Activated effector memory CD4-positive, alpha-beta T cell treated with Interleukin-2 at 50 U/mL for 16 hours (primary cell): ENCODE measurements around the gene UCN.
A peak's percentile ranks its signal among the peaks of the same experiment; 100 is the strongest.
"Not testable (repeated sequence)": the region's sequence is repeated elsewhere in the genome, so short reads cannot be mapped to it uniquely, and the experiment has no call there.

ENCODE experiments used
- DNase-seq: peaks from one replicate; pipeline ENCODE4 v3.0.0-alpha.2; 2020

Gene UCN

DNA sequence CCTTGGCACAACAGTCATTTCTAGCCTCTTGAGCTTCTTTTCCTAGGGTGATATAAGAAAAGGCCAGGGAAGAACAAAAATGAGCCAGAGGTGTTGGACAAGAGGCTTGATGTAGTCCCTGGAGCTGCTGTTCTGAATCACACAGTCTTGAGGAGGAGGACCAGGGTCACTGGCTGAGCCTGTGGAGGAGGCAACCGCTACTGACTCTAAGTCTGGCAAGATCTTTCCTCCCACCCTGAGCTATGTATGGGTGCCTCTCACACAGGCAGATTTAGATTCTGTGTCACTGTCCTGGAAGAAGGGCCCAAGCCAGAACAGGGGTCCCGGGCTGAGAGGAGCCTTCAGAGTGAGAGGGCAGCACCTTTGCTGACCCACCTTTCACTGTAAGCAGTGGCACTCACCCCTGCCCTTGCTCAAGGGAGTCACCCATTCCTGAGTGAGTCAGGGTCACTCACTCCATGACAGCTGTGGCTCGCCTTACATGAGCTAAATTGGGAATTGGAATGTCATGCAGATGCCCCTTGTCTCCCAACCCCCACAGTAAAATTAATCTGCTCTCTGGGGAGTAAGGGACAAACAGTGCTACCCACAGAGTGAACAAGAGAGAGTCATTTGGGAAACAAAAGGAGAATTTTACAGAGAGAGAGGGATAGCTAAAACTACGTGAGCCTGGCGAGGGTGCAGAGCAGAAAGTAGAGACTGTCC, 26.2 kb downstream of the UCN start, which contains the start of gene TRIM54:
TSS of gene TRIM54 (plus strand) at position 575 of the 705 bp plus-strand sequence. CDS start 303 bp downstream, outside the sequence.
- no peak for DNase-seq

- no peak for DNase-seq
Observed at GRCh38 chr2:27281442-27281841, 26.8 kb downstream of the UCN start.

GRCh38 chr2:27280826-27281225, 27.4 kb downstream of the UCN start:
- DNase-seq = no peak

DNA sequence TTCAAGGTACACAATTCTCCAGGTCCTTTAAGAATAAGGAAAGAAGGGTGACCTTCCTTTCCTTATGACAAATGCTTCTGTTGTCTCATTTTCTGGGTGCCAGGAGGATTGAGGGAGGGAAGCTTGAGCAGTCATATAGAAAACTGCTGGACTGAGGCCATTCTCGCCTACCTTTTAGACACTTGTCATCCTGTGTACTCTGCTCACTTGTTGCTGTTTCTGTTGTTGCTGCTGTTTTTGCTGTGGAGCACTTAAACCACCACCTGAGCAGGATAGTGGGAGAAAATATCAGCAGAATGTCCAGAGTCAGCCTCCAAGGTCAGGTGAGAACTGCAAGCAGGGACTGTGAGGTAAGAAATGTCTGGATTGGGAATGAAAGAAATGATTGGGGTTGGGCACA, 30.2 kb downstream of the UCN start:
- DNase-seq = no peak

- DNase-seq = no peak
Observed at GRCh38 chr2:27275211-27276150, 32.8 kb downstream of the UCN start, which contains the start of gene DNAJC5G. Gene DNAJC5G (plus strand): TSS chr2:27275433. CDS start chr2:27276729, 1,296 bp downstream.

- DNase-seq = not testable (repeated sequence)
Observed at GRCh38 chr2:27272537-27273522, 35.4 kb downstream of the UCN start.

DNA sequence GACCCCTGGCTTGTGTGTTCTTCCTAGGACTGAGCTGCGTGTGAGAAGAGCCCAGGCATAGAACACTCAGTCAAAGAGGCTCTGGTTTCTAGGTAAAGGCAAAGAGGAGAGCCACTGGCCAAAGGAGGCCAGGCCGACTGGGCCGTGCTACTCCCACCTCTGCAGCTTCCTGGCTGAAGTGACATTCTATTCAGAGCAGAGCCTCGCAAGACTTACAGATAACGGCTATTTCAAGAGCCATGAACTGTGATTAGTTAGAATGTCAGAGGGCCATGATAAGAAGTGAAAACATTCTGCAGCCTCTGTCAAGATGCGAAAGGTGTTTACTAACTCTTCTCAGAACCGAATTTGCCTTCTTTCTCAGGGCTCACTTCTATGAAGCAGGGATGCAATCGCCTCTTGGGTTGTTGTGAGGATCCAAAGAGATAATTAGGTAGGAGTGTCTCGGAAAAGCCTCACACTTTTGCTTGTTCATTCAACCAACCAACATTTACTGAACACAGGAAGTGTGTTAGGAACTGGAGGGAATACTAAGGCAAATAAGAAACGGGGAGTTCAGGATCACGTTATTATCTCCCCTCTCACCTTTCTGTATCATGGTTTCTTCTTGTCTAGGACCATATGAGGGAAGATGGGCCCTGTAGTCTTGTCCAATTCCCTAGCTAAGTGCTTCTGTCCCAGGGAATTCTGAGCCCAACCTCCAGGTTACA, 36.5 kb downstream of the UCN start:
- no peak for DNase-seq

- no peak for DNase-seq
Observed at GRCh38 chr2:27270670-27271069, 37.6 kb downstream of the UCN start.

DNA sequence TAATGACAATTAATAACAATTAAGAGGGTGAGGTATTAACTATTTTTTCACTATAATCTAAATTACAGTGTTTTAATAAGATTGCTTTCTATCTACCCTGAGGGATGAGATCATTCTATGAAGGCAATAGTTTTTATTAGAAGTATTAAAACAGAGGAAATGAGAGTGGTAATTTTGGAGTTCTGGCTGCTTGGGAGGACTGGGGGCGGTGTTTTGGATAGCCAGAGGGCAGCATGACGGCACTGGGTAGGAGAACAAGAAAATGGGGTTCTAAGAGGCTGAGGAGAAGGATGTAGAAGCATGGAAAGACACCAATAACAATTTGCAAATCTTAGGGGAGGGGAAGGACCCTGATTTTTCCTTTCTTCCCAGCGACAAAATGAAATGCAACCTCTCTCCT, 38.1 kb downstream of the UCN start:
- no peak for DNase-seq

DNA sequence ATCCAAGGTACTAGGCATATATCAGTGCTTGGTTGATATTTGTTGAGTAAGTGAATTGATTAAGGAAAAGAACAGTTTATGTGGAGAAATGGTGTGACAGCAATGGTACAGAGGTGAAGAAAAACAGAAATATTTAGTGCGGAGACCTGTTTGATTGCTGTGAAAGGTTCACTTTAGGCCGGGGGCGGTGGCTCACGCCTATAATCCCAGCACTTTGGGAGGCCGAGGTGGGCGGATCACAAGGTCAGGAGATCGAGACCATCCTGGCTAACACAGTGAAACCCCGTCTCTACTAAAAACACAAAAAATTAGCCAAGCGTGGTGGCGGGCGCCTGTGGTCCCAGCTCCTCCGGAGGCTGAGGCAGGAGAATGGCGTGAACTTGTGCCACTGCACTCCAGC, 39.9 kb downstream of the UCN start:
- not testable (repeated sequence) for DNase-seq

DNA sequence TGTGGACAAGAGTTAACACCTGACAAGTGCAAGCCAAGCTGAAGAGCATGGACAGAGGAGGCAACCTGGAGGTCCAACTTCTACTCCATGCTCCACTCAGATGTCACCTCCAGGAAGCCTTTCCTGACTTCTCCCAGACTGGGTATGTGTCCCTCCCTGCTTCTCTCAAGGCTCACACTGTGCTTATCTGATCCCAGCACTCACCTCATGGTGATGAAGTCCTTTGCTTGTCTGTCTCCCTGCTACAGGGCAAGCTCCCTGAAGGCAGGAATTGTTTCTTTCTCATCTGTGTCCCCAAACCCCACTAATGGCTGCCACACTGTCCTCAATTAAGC, 42.7 kb downstream of the UCN start:
- no peak for DNase-seq

DNA sequence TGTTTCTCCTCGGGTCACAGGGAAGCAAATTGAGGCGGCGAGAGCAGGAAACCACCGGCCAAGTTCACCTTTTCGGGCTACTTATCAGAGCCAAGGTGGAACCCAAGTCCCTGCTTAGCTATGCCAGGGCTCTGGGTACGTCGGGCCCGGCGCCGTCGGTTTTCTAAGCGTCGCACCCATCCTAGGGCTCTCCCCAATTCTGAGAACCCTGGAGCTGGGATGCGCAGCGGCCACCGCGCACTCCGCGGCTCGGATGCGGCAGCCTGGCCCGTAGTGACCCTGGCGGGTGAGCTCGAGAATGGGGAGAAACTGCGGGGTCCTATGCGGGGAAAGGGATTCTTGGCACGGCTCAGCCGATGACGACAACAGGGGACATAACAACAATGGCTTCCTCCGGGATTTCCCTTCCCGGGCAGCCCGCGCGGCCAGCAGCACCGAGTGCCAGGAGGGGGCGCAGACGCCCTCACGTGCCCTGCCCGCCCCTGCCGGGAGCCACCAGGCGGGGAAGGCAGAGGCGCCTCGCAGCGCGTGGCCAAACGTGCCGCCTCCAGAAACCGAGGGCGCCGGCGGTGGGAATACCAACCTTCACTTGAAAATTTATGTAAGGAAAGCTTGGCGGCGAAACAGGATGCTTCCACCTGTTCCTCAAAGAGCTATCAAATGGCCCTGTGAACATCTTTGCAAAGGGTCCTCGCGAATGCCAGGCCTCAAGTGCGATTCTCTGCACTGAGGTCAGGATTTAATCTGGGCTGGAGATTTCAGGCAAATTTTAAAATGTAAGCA, 43.3 kb downstream of the UCN start:
- DNase-seq = peak; percentile 41

GRCh38 chr2:27264253-27264752, 43.9 kb downstream of the UCN start:
- DNase-seq = no peak

- no peak for DNase-seq
Observed at GRCh38 chr2:27263287-27264252, 44.7 kb downstream of the UCN start.

DNA sequence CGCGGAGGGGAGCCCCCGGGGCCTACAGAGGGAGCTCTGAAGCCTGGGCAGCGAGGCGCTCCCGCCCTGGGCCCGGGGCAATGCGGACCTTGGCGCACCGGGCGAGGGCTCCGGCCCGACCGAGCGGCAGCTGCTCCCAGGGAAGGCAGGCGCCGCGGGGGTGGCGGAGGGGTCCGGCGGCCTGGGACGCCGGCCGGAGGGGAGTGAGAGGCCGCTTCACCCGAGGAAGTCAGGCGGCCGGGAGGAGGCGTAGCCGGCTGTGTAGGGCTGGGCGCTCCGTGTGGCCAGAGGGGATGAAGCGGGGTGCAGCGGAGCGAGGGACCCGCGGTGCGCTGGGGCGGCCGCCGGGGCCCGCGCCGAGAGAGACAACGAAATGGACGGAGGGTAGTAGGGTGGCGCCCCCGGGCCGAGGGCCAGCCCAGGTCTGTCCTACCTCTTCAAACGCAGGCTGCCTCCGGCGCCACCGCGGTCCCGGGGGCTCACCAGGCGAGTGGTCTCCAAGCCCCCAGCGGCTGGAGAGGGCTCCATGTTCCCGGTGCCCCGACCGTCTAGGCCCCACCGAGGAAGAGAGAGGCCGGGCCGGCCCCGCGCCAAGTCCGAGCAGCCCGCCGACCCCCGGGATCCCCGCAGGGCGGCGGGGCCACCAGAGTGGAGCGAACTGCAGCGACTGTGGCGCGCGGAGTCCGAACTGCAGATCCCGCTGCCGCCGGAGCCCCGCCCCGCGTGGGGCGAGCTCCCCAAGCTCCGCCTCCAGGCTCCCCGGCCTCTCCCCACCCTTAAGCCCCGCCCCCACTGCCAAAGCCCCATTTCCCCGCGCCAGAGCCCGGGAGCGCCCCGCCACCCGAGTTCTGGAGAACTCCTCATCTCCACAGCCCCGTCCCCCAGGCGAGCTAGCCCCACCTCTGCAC, 45.6 kb downstream of the UCN start, which contains the start of gene SLC30A3:
TSS of gene SLC30A3 (minus strand) at position 669 of the 908 bp plus-strand sequence. CDS start at position 528, 141 bp downstream.
- peak; percentile 58 for DNase-seq

DNA sequence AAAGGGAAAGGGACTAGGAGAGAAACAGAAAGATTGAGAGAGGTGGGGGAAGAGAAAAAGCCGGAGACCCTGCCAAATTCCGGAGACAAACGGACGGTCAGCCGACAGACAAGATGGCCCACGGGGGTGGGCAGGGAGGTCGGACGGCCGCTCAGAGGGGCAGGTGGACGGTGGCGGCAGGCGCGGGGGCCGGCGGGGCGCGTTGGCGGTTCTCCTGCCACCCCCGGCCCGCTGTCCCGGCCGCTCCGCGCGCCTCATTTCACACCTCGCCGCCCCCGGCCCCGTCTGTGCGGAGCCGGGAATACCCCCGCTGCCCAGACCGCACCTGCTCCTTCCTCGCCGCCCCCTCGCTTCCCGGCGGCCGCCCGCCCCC, 46.3 kb downstream of the UCN start:
- DNase-seq = no peak

GRCh38 chr2:27261241-27261925, 46.9 kb downstream of the UCN start:
- no peak for DNase-seq

- no peak for DNase-seq
Observed at GRCh38 chr2:27258051-27258450, 50.2 kb downstream of the UCN start.
